Measurements from ENCODE around the gene TRAF7.
"Not testable (repeated sequence)": the region's sequence is repeated elsewhere in the genome, so short reads cannot be mapped to it uniquely, and the experiment has no call there.

Gene TRAF7

GRCh38 chr16:2199095-2199494 is 43.5 kb downstream of the TRAF7 start:
- ATAC-seq (replicated peaks; ENCODE audit: extremely low read depth, poor library complexity, severe bottlenecking) (no peak), DNase-seq (ENCODE audit: low spot score in 2 of 2) (no peak)
- peaks cover 3% of the 10 kb centered on the region for H3K36me3 Mint-ChIP-seq (ENCODE audit: insufficient read depth)
- no peaks in the 10 kb centered on the region for H3K4me1 Mint-ChIP-seq
- no peak overlapping the region for H3K4me3 Mint-ChIP-seq
- H3K27ac Mint-ChIP-seq (ENCODE audit: low read depth) = no peak overlapping the region
- H3K27me3 Mint-ChIP-seq = peaks cover 35% of the 10 kb centered on the region
- H3K9me3 Mint-ChIP-seq = no peaks in the 10 kb centered on the region

- ATAC-seq (replicated peaks; ENCODE audit: extremely low read depth, poor library complexity, severe bottlenecking) = no peak
- Mint-ChIP-seq H3K36me3 (ENCODE audit: insufficient read depth) (peaks cover 5% of the 10 kb centered on the region), H3K4me1 (peaks cover 5% of the 10 kb centered on the region), H3K27me3 (peaks cover 31% of the 10 kb centered on the region), H3K4me3 (no peak overlapping the region), H3K27ac (ENCODE audit: low read depth) (no peak overlapping the region), H3K9me3 (no peaks in the 10 kb centered on the region)
- DNase-seq (ENCODE audit: low spot score in 2 of 2) = no peak
These were observed 44.1 kb downstream of the TRAF7 start for GRCh38 chr16:2199621-2200139.

GRCh38 chr16:2200313-2200712 is 44.7 kb downstream of the TRAF7 start:
- ATAC-seq (replicated peaks; ENCODE audit: extremely low read depth, poor library complexity, severe bottlenecking) = no peak

GRCh38 chr16:2203119-2203688 is 47.6 kb downstream of the TRAF7 start:
- Mint-ChIP-seq H3K4me1 (peaks cover 14% of the 10 kb centered on the region), H3K27ac (ENCODE audit: low read depth) (peak overlapping the region; percentile 84), H3K4me3 (peak overlapping the region; percentile 78), H3K27me3 (peaks cover 11% of the 10 kb centered on the region), H3K36me3 (ENCODE audit: insufficient read depth) (peaks cover 17% of the 10 kb centered on the region)
- not testable (repeated sequence) for H3K9me3 Mint-ChIP-seq; DNase-seq (ENCODE audit: low spot score in 2 of 2); ATAC-seq (replicated peaks; ENCODE audit: extremely low read depth, poor library complexity, severe bottlenecking)

More at GRCh38 chr16:2200313-2200712, 44.7 kb downstream of the TRAF7 start:
- DNase-seq (ENCODE audit: low spot score in 2 of 2) = no peak
- peaks cover 7% of the 10 kb centered on the region for H3K4me1 Mint-ChIP-seq
- H3K27me3 Mint-ChIP-seq = peaks cover 25% of the 10 kb centered on the region
- H3K4me3 Mint-ChIP-seq = no peak overlapping the region
- H3K27ac Mint-ChIP-seq (ENCODE audit: low read depth) = no peak overlapping the region
- peaks cover 6% of the 10 kb centered on the region for H3K36me3 Mint-ChIP-seq (ENCODE audit: insufficient read depth)
- no peaks in the 10 kb centered on the region for H3K9me3 Mint-ChIP-seq

- H3K27ac Mint-ChIP-seq (ENCODE audit: low read depth) = peak overlapping the region; percentile 84
- no peaks in the 10 kb centered on the region for H3K9me3 Mint-ChIP-seq
- peaks cover 14% of the 10 kb centered on the region for H3K4me1 Mint-ChIP-seq
- peaks cover 18% of the 10 kb centered on the region for H3K36me3 Mint-ChIP-seq (ENCODE audit: insufficient read depth)
- peak overlapping the region; percentile 78 for H3K4me3 Mint-ChIP-seq
- no peaks in the 10 kb centered on the region for H3K27me3 Mint-ChIP-seq
- ATAC-seq (replicated peaks; ENCODE audit: extremely low read depth, poor library complexity, severe bottlenecking) = no peak
- no peak for DNase-seq (ENCODE audit: low spot score in 2 of 2)
These were observed 49.0 kb downstream of the TRAF7 start for GRCh38 chr16:2204416-2205103.

GRCh38 chr16:2205104-2205966 is 49.8 kb downstream of the TRAF7 start, which contains the start of gene MLST8:
Gene MLST8, plus strand, starts transcription at chr16:2205454. Its CDS starts 632 bp downstream, at chr16:2206086.
- H3K36me3 Mint-ChIP-seq (ENCODE audit: insufficient read depth) = peaks cover 18% of the 10 kb centered on the region
- no peaks in the 10 kb centered on the region for H3K27me3 Mint-ChIP-seq
- H3K4me1 Mint-ChIP-seq = peaks cover 14% of the 10 kb centered on the region
- peak within 1 kb of the TSS; percentile 84 for H3K27ac Mint-ChIP-seq (ENCODE audit: low read depth)
- ATAC-seq (replicated peaks; ENCODE audit: extremely low read depth, poor library complexity, severe bottlenecking) (peak; percentile 69), DNase-seq (ENCODE audit: low spot score in 2 of 2) (peak; percentile 91 to 93)
- H3K9me3 Mint-ChIP-seq = no peaks in the 10 kb centered on the region
- H3K4me3 Mint-ChIP-seq = peak within 1 kb of the TSS; percentile 78

GRCh38 chr16:2205967-2206313 is 50.4 kb downstream of the TRAF7 start:
- DNase-seq (ENCODE audit: low spot score in 2 of 2) (no peak), ATAC-seq (replicated peaks; ENCODE audit: extremely low read depth, poor library complexity, severe bottlenecking) (peak; percentile 3)
- Mint-ChIP-seq H3K27ac (ENCODE audit: low read depth) (no peak overlapping the region), H3K27me3 (no peaks in the 10 kb centered on the region), H3K4me3 (peak overlapping the region; percentile 78), H3K36me3 (ENCODE audit: insufficient read depth) (peaks cover 18% of the 10 kb centered on the region), H3K4me1 (peaks cover 14% of the 10 kb centered on the region), H3K9me3 (no peaks in the 10 kb centered on the region)

GRCh38 chr16:2206420-2206779 is 50.8 kb downstream of the TRAF7 start:
- Mint-ChIP-seq H3K27ac (ENCODE audit: low read depth) (no peak overlapping the region), H3K36me3 (ENCODE audit: insufficient read depth) (peaks cover 18% of the 10 kb centered on the region), H3K27me3 (no peaks in the 10 kb centered on the region), H3K4me1 (peaks cover 14% of the 10 kb centered on the region), H3K9me3 (no peaks in the 10 kb centered on the region), H3K4me3 (peak overlapping the region; percentile 78)
- no peak for DNase-seq (ENCODE audit: low spot score in 2 of 2)
- ATAC-seq (replicated peaks; ENCODE audit: extremely low read depth, poor library complexity, severe bottlenecking) = no peak

- no peak overlapping the region for H3K27ac Mint-ChIP-seq (ENCODE audit: low read depth)
- peak overlapping the region; percentile 78 for H3K4me3 Mint-ChIP-seq
- DNase-seq (ENCODE audit: low spot score in 2 of 2) = no peak
- no peak for ATAC-seq (replicated peaks; ENCODE audit: extremely low read depth, poor library complexity, severe bottlenecking)
- no peaks in the 10 kb centered on the region for H3K9me3 Mint-ChIP-seq
- H3K36me3 Mint-ChIP-seq (ENCODE audit: insufficient read depth) = peaks cover 18% of the 10 kb centered on the region
- no peaks in the 10 kb centered on the region for H3K27me3 Mint-ChIP-seq
- H3K4me1 Mint-ChIP-seq = peaks cover 14% of the 10 kb centered on the region
These were observed 51.3 kb downstream of the TRAF7 start for GRCh38 chr16:2206780-2207433.

- Mint-ChIP-seq H3K27me3 (no peaks in the 10 kb centered on the region), H3K27ac (ENCODE audit: low read depth) (no peak overlapping the region), H3K4me1 (peaks cover 14% of the 10 kb centered on the region), H3K9me3 (no peaks in the 10 kb centered on the region), H3K4me3 (peak overlapping the region; percentile 38), H3K36me3 (ENCODE audit: insufficient read depth) (peaks cover 18% of the 10 kb centered on the region)
- ATAC-seq (replicated peaks; ENCODE audit: extremely low read depth, poor library complexity, severe bottlenecking) (no peak), DNase-seq (ENCODE audit: low spot score in 2 of 2) (no peak)
These were observed 52.3 kb downstream of the TRAF7 start for GRCh38 chr16:2207872-2208271.

GRCh38 chr16:2208308-2208707 is 52.7 kb downstream of the TRAF7 start:
- Mint-ChIP-seq H3K4me1 (peaks cover 17% of the 10 kb centered on the region), H3K4me3 (no peak overlapping the region), H3K36me3 (ENCODE audit: insufficient read depth) (peaks cover 20% of the 10 kb centered on the region), H3K27ac (ENCODE audit: low read depth) (no peak overlapping the region), H3K9me3 (no peaks in the 10 kb centered on the region), H3K27me3 (no peaks in the 10 kb centered on the region)
- DNase-seq (ENCODE audit: low spot score in 2 of 2) (no peak), ATAC-seq (replicated peaks; ENCODE audit: extremely low read depth, poor library complexity, severe bottlenecking) (no peak)

GRCh38 chr16:2208772-2209171 is 53.2 kb downstream of the TRAF7 start:
- no peak overlapping the region for H3K27ac Mint-ChIP-seq (ENCODE audit: low read depth)

More at GRCh38 chr16:2208772-2209171, 53.2 kb downstream of the TRAF7 start:
- DNase-seq (ENCODE audit: low spot score in 2 of 2) = no peak
- peaks cover 20% of the 10 kb centered on the region for H3K4me1 Mint-ChIP-seq
- peaks cover 22% of the 10 kb centered on the region for H3K36me3 Mint-ChIP-seq (ENCODE audit: insufficient read depth)
- no peaks in the 10 kb centered on the region for H3K27me3 Mint-ChIP-seq
- no peaks in the 10 kb centered on the region for H3K9me3 Mint-ChIP-seq
- no peak for ATAC-seq (replicated peaks; ENCODE audit: extremely low read depth, poor library complexity, severe bottlenecking)
- H3K4me3 Mint-ChIP-seq = no peak overlapping the region
